K562 (cell line): ENCODE results near the gene CRELD2. TPM values are rescaled to one million over a fixed set of nuclear protein-coding genes. Genes with fewer than 3 reads are reported as not detected.

Experiments used
- ATAC-seq: fragments of 200-7000 bp; cut with Tn5 transposase; 3 replicates; pipeline ENCODE4 v1.9.1; 2020; ENCODE audit warnings: moderate library complexity
- BruUV-seq: library from RNA; stranded (reverse); fragments of 400-500 nt; replicated peaks from 2 replicates; lab custom pipeline; 2021; lab: Mats Ljungman, UMichigan
- CTCF ChIA-PET: fragments of 300-600 bp; formaldehyde crosslinking; extraction: SDS; loops from one replicate; lab custom pipeline; 2021; ENCODE audit warnings: low intra/inter-chr PET ratio; lab: Yijun Ruan, JAX
- POLR2A ChIA-PET: fragments of 300-600, 350-650 bp; sonication (Branson Sonifier 250); formaldehyde crosslinking; extraction: SDS; loops from one replicate; lab custom pipeline; 2021; ENCODE audit warnings: antibody characterized with exemption, inconsistent platforms; lab: Yijun Ruan, JAX
- DNase-seq, 4 experiments: peaks; one replicate each; pipeline versions ENCODE4 v3.0.0 to v3.0.0-alpha.2; 2011 to 2018; ENCODE audit warnings: low spot score in 3 of 4, mixed read lengths in 3 of 4; ENCODE audit errors: extremely low read depth in 1 of 4
- FAIRE-seq: peaks from 2 replicates; lab custom pipeline; 2011; peaks lifted over from hg19 to GRCh38; lab: Jason Lieb, UNC
- H2AFZ ChIP-seq: 2 replicates; pipeline ENCODE4 v1.6.0; 2011; ENCODE audit warnings: low read depth, low read length, control low read depth, inconsistent platforms
- H3K27ac ChIP-seq: fragments of 200-600 bp; 3 replicates; pipeline ENCODE4 v1.8.0; 2011; ENCODE audit warnings: low read depth, mild to moderate bottlenecking, control low read depth, inconsistent platforms, low read length, moderate library complexity, mixed read lengths; ENCODE audit errors: extremely low read depth
- H3K27me3 ChIP-seq, 2 experiments: fragments of 300-600 bp in 1 of 2; 2 replicates in 1 of 2; 3 replicates in 1 of 2; pipeline versions ENCODE4 v1.6.0 to v1.8.0; 2011; ENCODE audit warnings: inconsistent platforms in 2 of 2, low read length in 2 of 2, mild to moderate bottlenecking in 1 of 2, mixed read lengths in 1 of 2, moderate library complexity in 1 of 2; ENCODE audit not compliant: control insufficient read depth in 2 of 2, insufficient read depth in 2 of 2
- H3K36me3 ChIP-seq: fragments of 300-600 bp; 3 replicates; pipeline ENCODE4 v1.8.0; 2011; ENCODE audit warnings: mild to moderate bottlenecking, low read length, inconsistent platforms; ENCODE audit not compliant: control insufficient read depth, insufficient read depth
- H3K4me1 ChIP-seq, 2 experiments: fragments of 200-600 bp in 1 of 2; replicated peaks in 1 of 2; 2 replicates in 1 of 2; 3 replicates in 1 of 2; pipeline versions ENCODE4 v1.5.1 to v1.8.0; 2011; ENCODE audit warnings: inconsistent platforms in 2 of 2, low read length in 2 of 2, mild to moderate bottlenecking in 1 of 2, mixed read lengths in 1 of 2, moderate library complexity in 1 of 2; ENCODE audit not compliant: control insufficient read depth in 2 of 2, insufficient read depth in 2 of 2
- H3K4me2 ChIP-seq: 2 replicates; pipeline ENCODE4 v1.6.1; 2011; ENCODE audit warnings: low read length, control low read depth, inconsistent platforms, mixed read lengths; ENCODE audit not compliant: insufficient read depth
- H3K4me3 ChIP-seq: fragments of 200-600 bp; sonication (generic), shearing (Covaris generic); 2 replicates; pipeline ENCODE4 v1.5.1; 2016; ENCODE audit warnings: control low read depth, inconsistent platforms
- H3K79me2 ChIP-seq: fragments of 200-600 bp; 3 replicates; pipeline ENCODE4 v1.8.0; 2011; ENCODE audit warnings: low read length, inconsistent platforms; ENCODE audit not compliant: control insufficient read depth, insufficient read depth
- H3K9ac ChIP-seq, 2 experiments: 2 replicates each; pipeline versions ENCODE4 v1.6.0 to v1.6.1; 2011; ENCODE audit warnings: low read depth in 2 of 2, low read length in 2 of 2, control low read depth in 1 of 2, inconsistent platforms in 1 of 2, mild to moderate bottlenecking in 1 of 2, mixed read lengths in 1 of 2; ENCODE audit not compliant: insufficient read depth in 1 of 2
- H3K9me1 ChIP-seq: one replicate; pipeline ENCODE4 v1.6.0; 2011; ENCODE audit warnings: inconsistent platforms, mild to moderate bottlenecking, low read length, moderate library complexity; ENCODE audit not compliant: control insufficient read depth, insufficient read depth
- H3K9me3 ChIP-seq: replicated peaks from 2 replicates; pipeline ENCODE4 v1.5.1; 2011; ENCODE audit warnings: low read depth, low read length, inconsistent platforms; ENCODE audit not compliant: control insufficient read depth, insufficient read depth
- H4K20me1 ChIP-seq: replicated peaks from 2 replicates; pipeline ENCODE4 v1.6.1; 2011; ENCODE audit warnings: low read length, inconsistent platforms, mixed read lengths; ENCODE audit not compliant: control insufficient read depth, insufficient read depth
- DIDO1 ChIP-seq: fragments of 450-650 bp; IDR thresholded peaks from 2 replicates; pipeline ENCODE4 v1.6.1; 2016; ENCODE audit warnings: low read depth, missing biosample characterization, missing genetic modification characterization
- FOXP4 ChIP-seq: sonication (generic); formaldehyde crosslinking; IDR thresholded peaks from 2 replicates; pipeline ENCODE4 v1.8.0; 2022; ENCODE audit warnings: mild to moderate bottlenecking, missing genetic modification reagents, borderline replicate concordance
- MEIS2 ChIP-seq: fragments of 450-650 bp; IDR thresholded peaks from 2 replicates; pipeline ENCODE4 v1.6.1; 2014; ENCODE audit warnings: mild to moderate bottlenecking; ENCODE audit not compliant: partially characterized antibody
- RNF219 ChIP-seq: fragments of 250-450 bp; sonication (Bioruptor Pico); IDR thresholded peaks from 2 replicates; pipeline ENCODE4 v1.5.0; 2022; ENCODE audit warnings: mild to moderate bottlenecking
- SRSF1 ChIP-seq: fragments of 200-400 bp; formaldehyde crosslinking; IDR thresholded peaks from 2 replicates; pipeline ENCODE4 v1.6.1; 2017; ENCODE audit warnings: mild to moderate bottlenecking, low read depth, low read length, moderate library complexity
- SRSF9 ChIP-seq: fragments of 200-400 bp; formaldehyde crosslinking; IDR thresholded peaks from 2 replicates; pipeline ENCODE4 v1.6.1; 2017; ENCODE audit warnings: low read depth, low read length, borderline replicate concordance
- TOE1 ChIP-seq, 2 experiments: fragments of 450-650 bp in 1 of 2; sonication (generic) in 1 of 2; formaldehyde crosslinking in 1 of 2; IDR thresholded peaks; 2 replicates each; pipeline versions ENCODE4 v1.7.1 to v1.8.0; 2016 to 2022; ENCODE audit warnings: borderline replicate concordance in 2 of 2, mild to moderate bottlenecking in 2 of 2, antibody characterized with exemption in 1 of 2, inconsistent platforms in 1 of 2, low read depth in 1 of 2, missing genetic modification reagents in 1 of 2, moderate library complexity in 1 of 2
- ZNF444 ChIP-seq: fragments of 250-450 bp; sonication (Bioruptor Pico); IDR thresholded peaks from 2 replicates; pipeline ENCODE4 v1.4.0; 2020; ENCODE audit warnings: mild to moderate bottlenecking, moderate library complexity
- ZNF778 ChIP-seq: fragments of 450-650 bp; formaldehyde crosslinking; IDR thresholded peaks from 2 replicates; pipeline ENCODE4 v1.4.0; 2020; ENCODE audit warnings: mild to moderate bottlenecking, moderate library complexity
- WGBS: fragments of 100-300 bp; shearing (Covaris generic); methylation state at CpG from one replicate; pipeline ENCODE4 v1.1.6; 2016; ENCODE audit warnings: low coverage, mixed read lengths; ENCODE audit not compliant: insufficient coverage; ENCODE audit errors: missing lambda C conversion rate; 5-methylcytosine and 5-hydroxymethylcytosine counted together
- in situ Hi-C: fragments of 300-500 bp; cut with MboI; formaldehyde crosslinking; loops from 4 replicates; pipeline ENCODE4 v1.15.0; 2018; ENCODE audit warnings: inconsistent platforms, mixed read lengths
- intact Hi-C: fragments of 100-400 bp; cut with micrococcal nuclease; formaldehyde crosslinking; loops from 2 replicates; pipeline ENCODE4 v1.14.2; 2022
- polyA plus RNA-seq, 8 experiments: library from polyadenylated mRNA; depleted of rRNA in 4 of 8; stranded (reverse) in 5 of 8; unstranded in 3 of 8; fragments of >200 nt; fragmentation: Nextera tagmentation in 2 of 8; fragmentation: Illumina TruSeq in 1 of 8; extraction: Ambion mirVana in 2 of 8; extraction: Trizol in 1 of 8; gene quantifications; 2 replicates each; pipeline versions ENCODE4 v1.2.1 to v1.2.3, GENCODE V29; 2011 to 2014; ENCODE audit warnings: inconsistent platforms in 1 of 8, missing spikeins in 1 of 8
- total RNA-seq, 7 experiments: library from RNA; depleted of rRNA in 6 of 7; stranded (reverse); fragments of >200 nt in 6 of 7; fragmentation: Illumina TruSeq in 2 of 7; extraction: Trizol in 2 of 7; gene quantifications; 2 replicates each; pipeline versions ENCODE4 v1.2.1 to v1.2.3, GENCODE V29; 2011 to 2021; ENCODE audit warnings: low replicate concordance in 1 of 7

CRELD2 gene
- total and polyA plus RNA-seq, 9 of the 15 experiments (the other 6 are each of a cell fraction or from before 2014, with no cell fraction given): 0.96 to 25.3 (median 8.8) TPM

- no peak for ATAC-seq
- Histone ChIP-seq H3K4me2 (no peak overlapping the region), H3K27me3 (no peaks in the 10 kb centered on the region), H3K4me1 (peaks cover 15 to 51% of the 10 kb centered on the region in 2 experiments; a peak in 4 of 5 replicates), H3K4me3 (no peak overlapping the region), H3K9ac (no peak overlapping the region), H2AFZ (no peak overlapping the region), H4K20me1 (no peaks in the 10 kb centered on the region)
- intact Hi-C loops: loop anchor here (1.0 to 5.0 kb wide), 2 partner anchors 42 to 100 kb away; no protein-coding TSS in a partner anchor
- no peak for DNase-seq
- in situ Hi-C loops: loop anchor here (5.0 kb wide), 2 partner anchors 62 to 102 kb away; no protein-coding TSS in a partner anchor
- no TSS peak for BruUV-seq
- POLR2A ChIA-PET: interaction anchor here (1.3 kb wide), 1 partner anchor 100 kb away, joined by 5 read pairs; no protein-coding TSS in a partner anchor
- TF ChIP-seq SRSF9 (no peak), TOE1 (IDR thresholded peaks at IDR 0.05; ENCODE audit: borderline replicate concordance) (no peak), TOE1 (CRISPR knock-in tag; IDR thresholded peaks at IDR 0.05; ENCODE audit: borderline replicate concordance, low read depth) (no peak), DIDO1 (tag) (no peak), MEIS2 (no peak), FOXP4 (CRISPR knock-in tag) (no peak), ZNF444 (no peak), RNF219 (CRISPR knock-in tag) (no peak), ZNF778 (CRISPR knock-in tag) (no peak), SRSF1 (no peak)
- TF ChIP-seq, all 486 proteins: peak for 0
- Histone ChIP-seq H3K36me3 (0 out of 3 replicates have a peak, but pooled peaks cover 2% of the 10 kb centered on the region), H3K9me1 (no peaks in the 10 kb centered on the region), H3K9me3 (no peaks in the 10 kb centered on the region), H3K27ac (no peak overlapping the region), H3K79me2 (no peaks in the 10 kb centered on the region)
- FAIRE-seq: no peak
- WGBS: 12% methylated on average over 18 of the region's 21 CpGs
- CTCF ChIA-PET: interaction anchor here (0.6 to 3.4 kb wide), 5 partner anchors 83 to 163 kb away, joined by 3 to 37 read pairs (median 4); partner anchors contain the start of gene IL17REL
Measured at GRCh38 chr22:49929994-49930575, 11.7 kb downstream of the CRELD2 start.
